GM18519 (cell line): Measurements from ENCODE around the gene ITGA11.

ENCODE experiments used
- ATAC-seq: cut with Tn5 transposase; IDR thresholded peaks from one replicate; pipeline ENCODE4 v1.9.1; 2021; ENCODE audit warnings: mild to moderate bottlenecking, moderate library complexity; ENCODE audit not compliant: unreplicated experiment, low FRiP score

Gene ITGA11

DNA sequence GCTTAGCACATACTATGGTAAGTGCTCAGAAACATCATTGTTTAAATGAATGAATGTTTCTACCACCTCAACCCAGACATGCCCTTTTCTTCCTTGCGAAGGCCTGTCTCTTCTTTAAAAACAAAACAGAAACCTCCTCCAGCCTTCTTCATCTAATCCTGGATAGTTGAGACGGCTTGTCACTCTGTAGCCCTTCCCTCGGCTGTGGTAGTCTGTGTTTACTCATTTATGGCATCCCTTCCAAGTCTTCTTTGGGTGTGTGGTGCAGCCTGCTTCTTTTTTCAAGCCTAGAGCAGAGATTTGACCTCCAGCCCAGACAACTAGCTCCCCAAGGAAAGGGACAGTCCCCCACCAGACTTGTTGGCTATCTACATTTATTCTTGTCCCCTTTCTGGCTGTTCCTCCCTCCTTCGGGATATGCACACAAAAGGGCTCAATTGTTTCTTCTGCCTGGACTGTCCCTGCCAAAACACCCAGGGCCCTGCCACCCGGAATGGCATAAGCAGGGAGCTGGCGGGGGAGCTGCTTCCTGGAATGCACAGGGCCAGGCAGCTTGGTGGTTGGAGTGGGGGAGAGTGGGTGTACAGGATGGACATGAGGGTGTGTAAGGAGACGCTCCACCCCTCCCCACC, 67.8 kb downstream of the ITGA11 start:
- ATAC-seq = no peak

DNA sequence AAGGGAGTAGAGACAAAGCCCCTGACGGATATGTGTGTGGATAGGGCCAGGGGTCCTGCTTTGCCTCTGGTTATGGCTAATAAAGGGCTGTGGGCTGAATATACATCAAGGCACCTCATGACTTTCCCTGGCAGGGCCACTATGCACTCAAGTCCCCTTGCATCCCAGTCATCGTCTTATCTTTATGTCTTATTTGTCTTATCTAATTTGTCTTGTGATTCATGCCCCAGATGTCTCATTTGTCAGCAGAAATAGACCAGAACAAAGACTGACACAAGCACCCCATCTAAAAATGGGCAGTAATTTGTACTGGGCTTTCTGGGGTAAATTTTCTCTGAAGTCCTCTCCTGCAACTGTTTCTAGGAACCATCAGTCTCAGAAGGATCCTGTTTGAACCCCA, 68.6 kb downstream of the ITGA11 start:
- no peak for ATAC-seq

GRCh38 chr15:68362537-68363126, 69.3 kb downstream of the ITGA11 start:
- ATAC-seq = no peak

GRCh38 chr15:68360721-68361120, 71.2 kb downstream of the ITGA11 start:
- no peak for ATAC-seq

GRCh38 chr15:68356778-68357177, 75.2 kb downstream of the ITGA11 start:
- no peak for ATAC-seq

DNA sequence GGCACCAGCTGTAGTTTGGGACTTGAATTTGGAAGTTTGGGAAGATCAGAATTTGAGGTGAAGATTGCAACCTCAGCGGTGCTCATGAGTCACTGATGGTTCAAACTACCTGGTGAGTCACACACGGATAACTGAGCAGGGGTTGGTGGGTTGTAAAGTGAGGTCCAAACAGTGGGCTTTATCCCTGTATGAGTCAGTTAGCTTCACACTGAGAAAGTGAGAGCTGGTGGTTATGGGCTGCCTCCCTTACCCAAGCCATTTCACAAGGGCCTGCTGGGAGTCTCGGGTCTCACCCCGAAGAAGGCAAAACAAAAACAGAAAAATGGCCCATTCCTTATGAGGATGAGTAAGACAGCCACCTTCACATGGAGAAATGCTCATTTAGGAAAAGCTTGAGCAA, 77.0 kb downstream of the ITGA11 start:
- no peak for ATAC-seq

DNA sequence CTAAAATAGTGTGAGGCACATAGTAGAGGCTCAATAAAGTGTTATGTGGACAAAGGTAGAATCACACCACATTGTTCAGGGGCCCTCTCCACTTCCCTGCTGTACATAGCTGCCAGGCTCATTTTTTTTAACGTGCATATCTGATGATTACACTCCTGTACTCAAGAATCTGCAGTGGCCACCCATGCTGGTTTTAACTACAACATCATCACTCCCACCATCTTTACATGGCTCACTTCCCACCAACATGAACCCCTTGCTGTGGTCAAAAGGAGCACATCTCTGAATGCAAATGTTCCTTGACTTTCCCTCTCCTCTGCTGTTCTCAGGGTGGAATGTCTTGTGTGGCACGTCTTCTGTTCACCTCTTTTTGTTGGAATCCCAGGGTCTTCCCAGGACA, 77.7 kb downstream of the ITGA11 start:
- ATAC-seq = no peak

- ATAC-seq = no peak
These were observed 78.4 kb downstream of the ITGA11 start for GRCh38 chr15:68353421-68354135.

DNA sequence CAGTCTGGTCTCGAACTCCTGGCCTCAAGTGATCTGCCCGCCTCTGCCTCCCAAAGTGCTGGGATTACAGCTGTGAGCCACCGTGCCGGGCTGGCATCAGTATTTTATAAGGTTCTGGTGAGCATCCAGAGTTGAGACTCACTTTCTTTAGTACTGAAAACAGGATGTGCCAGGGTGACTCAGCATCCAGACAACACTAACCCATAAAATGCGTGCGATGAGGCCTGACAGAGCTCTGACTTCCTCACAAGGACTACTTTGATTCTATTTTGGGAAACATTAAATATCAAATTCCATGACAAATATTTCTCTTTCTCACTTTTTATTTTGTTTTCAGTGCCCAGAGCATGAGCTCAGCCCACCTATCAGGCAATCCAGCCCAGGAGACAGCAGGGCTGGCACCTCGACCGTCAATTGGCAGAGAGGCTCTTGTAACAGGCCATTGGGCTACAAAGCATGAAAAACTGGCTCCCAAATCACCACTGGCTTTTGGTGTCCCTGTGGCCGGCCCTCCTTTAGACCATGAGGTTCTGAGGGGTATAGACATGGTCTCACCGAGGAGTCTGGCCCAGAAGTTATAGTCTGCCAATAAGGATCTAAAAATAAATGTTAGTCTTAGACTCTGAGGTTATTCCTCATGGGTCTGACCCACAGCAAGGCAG, 79.4 kb downstream of the ITGA11 start:
- ATAC-seq = no peak

DNA sequence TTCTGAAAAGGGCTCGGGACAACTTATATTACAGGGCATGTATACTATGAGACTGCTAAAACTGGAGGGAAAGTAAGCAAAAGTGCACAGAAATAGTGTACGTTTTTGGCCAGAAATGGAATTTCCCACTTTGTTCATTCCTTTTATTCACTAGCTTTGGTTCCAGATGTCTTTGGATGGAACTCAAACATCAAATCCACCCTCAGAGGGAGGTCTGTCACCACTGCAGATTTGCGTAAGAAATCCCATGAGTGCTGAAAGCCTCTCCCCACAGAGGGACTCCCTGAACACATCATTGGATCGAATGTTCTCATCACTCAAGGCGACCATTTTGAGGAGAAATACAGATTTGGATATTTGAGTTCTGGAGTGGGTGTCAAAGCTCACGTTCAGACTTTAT, 82.8 kb downstream of the ITGA11 start:
- no peak for ATAC-seq

DNA sequence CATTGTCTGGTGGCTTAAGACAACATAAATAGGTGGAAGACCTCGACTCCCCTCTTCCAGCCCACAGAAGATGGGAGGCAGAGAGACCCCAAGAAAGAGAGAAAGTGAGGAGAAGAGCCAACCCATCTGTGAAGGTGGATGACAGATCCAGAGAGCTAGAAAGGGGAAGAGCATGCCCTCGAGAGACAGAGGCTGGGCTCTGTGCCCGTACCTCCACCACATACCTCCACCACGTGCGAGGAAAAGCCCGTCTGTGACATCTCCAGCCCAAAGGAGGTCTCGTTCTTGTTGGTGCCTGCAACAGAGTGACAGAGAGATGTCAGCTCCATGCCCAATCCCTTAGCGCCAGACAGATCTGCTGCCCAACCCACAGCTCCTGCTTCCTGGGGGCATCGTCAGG, 83.4 kb downstream of the ITGA11 start:
- no peak for ATAC-seq

DNA sequence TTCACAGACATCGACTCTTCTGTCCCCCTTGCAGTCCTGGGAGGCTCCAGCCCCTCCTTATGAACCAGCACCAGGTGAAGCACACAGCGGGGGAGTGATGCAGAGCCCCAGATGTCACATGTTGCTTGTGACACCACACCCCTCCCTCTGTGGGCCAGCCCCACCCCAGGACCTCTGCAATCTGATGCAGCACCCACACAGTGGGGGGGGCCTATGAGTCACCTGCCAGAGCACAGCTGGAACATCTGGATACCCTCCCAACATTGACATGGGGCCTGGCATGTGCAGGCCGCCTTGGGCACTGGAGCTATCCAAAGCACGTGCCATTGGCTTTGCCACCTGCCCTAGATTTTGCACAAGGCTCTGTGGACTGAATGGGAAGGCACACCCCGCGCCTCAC, 83.9 kb downstream of the ITGA11 start:
- ATAC-seq = no peak

GRCh38 chr15:68347392-68347791, 84.6 kb downstream of the ITGA11 start:
- ATAC-seq = no peak

DNA sequence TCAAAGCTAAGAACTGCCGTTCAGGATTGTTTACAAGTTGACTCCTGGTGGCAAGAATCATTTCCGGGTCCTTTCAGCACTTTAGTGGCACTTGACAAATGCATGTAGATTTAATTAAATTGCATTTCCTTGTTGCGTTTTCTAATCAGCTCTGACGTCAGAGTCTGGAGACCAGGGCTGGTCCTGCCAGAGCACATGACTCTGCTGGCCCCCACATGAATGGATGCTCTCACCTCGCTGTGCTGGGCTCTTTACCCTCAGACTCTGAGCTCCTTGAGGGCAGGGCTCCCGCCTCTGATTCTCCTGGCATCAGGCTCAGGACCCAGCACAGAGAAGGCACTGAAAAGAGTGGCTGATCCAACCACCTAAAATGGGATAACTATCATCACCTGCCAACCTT, 85.0 kb downstream of the ITGA11 start:
- ATAC-seq = no peak

GRCh38 chr15:68345481-68345880, 86.5 kb downstream of the ITGA11 start:
- no peak for ATAC-seq

GRCh38 chr15:68344600-68344999, 87.4 kb downstream of the ITGA11 start:
- no peak for ATAC-seq

- ATAC-seq = no peak
These were observed 88.3 kb downstream of the ITGA11 start for GRCh38 chr15:68343579-68344225.

DNA sequence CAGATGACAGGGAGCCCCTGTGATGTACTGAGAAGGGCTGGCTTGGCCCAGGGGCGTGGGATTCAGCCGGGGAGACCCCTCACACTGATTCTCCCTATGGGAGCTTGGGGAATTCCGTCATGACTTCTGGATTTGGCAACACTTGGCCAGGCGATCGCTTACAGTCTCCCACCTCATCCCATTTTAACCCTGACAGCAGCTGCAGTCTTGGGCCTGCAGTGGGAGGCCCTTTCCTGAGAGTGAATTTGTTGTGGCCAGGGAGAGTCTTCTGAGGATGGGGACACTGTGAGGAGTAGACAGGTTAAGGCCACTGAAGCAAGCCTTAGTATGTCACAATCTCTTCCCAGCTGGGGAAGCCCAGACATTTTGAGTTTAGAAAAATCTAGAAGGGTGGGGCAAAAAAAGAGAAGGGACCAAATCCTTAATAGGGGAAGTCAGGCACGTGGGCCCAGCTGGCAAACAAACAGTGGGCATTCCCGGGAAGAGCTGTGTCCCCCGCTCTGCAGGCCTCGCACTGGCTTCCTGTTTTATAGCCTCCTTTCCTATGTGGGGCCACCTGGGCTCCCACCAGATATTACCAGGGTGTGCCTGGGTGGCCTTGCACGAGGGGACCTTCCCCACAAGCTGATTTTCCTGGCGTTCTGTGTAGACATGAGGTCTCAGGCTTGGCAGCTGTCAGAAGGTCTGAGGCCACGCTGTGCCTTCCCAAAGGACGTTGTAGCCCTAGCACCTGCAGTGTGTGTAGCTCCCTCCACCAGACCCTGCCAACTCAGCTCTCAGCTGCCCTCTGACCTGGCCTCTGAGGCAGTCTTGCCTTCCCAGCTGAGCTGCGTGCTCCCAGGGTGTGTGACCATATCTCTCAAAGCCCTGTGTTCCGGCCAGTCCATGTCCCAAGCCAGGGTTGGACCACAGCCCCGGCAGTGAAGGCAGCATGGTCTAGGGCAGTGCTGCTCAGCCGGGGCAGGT, 89.9 kb downstream of the ITGA11 start:
- ATAC-seq = no peak

- no peak for ATAC-seq
These were observed 91.0 kb downstream of the ITGA11 start for GRCh38 chr15:68340726-68341671.
